ENCODE data around the gene RGS3. TPM values are rescaled to one million over a fixed set of nuclear protein-coding genes. Genes with fewer than 3 reads are reported as not detected.

Gene RGS3
- total RNA-seq, 1 experiment from 2014 or later: 71.1 TPM

- Mint-ChIP-seq H3K27me3 (ENCODE audit: insufficient read depth, unreplicated experiment) (no peaks in the 10 kb centered on the region), H3K9me3 (ENCODE audit: unreplicated experiment) (no peaks in the 10 kb centered on the region), H3K4me3 (ENCODE audit: unreplicated experiment) (no peak overlapping the region), H3K36me3 (ENCODE audit: insufficient read depth, unreplicated experiment) (peaks cover 20% of the 10 kb centered on the region), H3K27ac (ENCODE audit: unreplicated experiment) (no peak overlapping the region), H3K4me1 (ENCODE audit: low read depth, unreplicated experiment) (peaks cover 19% of the 10 kb centered on the region)
- POLR2A ChIA-PET: no interaction called here
- BruUV-seq (replicated peaks): no TSS peak
- H3K9me3 ChIP-seq: no peaks in the 10 kb centered on the region
- H3K4me3 ChIP-seq (ENCODE audit: low read depth, low read length): no peak overlapping the region
- CTCF ChIA-PET: interaction anchor here (0.6 to 1.2 kb wide), 2 partner anchors 9 to 59 kb away, joined by 4 to 5 read pairs; no protein-coding TSS in a partner anchor
- DNase-seq: no peak
- no peaks in the 10 kb centered on the region for H3K27me3 ChIP-seq (replicated peaks; ENCODE audit: control insufficient read depth, insufficient read depth, low read length)
- H3K4me1 ChIP-seq: peaks cover 17% of the 10 kb centered on the region
- TF ChIP-seq CTCF (IDR thresholded peaks at IDR 0.05; ENCODE audit: insufficient read depth in 1 of 2, low read depth in 1 of 2, low read length in 1 of 2, severe bottlenecking in 1 of 2, unreplicated experiment in 1 of 2): no peak
- no peaks in the 10 kb centered on the region for H3K36me3 ChIP-seq (ENCODE audit: control insufficient read depth, insufficient read depth, low read length)
- intact Hi-C loops (cut with micrococcal nuclease; ENCODE audit: unreplicated experiment): no loop called here
These were observed 135.4 kb downstream of the RGS3 start for GRCh38 chr9:113598883-113599282.

GRCh38 chr9:113599646-113600022, 136.1 kb downstream of the RGS3 start:
- ChIA-PET POLR2A (no interaction called here), CTCF (interaction anchor here (1.2 kb wide), 1 partner anchor 58 kb away, joined by 4 read pairs; no protein-coding TSS in a partner anchor)
- H3K4me1 Mint-ChIP-seq (ENCODE audit: low read depth, unreplicated experiment): peaks cover 22% of the 10 kb centered on the region
- Histone ChIP-seq H3K4me1 (peaks cover 17% of the 10 kb centered on the region), H3K9me3 (no peaks in the 10 kb centered on the region), H3K4me3 (ENCODE audit: low read depth, low read length) (no peak overlapping the region), H3K27me3 (replicated peaks; ENCODE audit: control insufficient read depth, insufficient read depth, low read length) (no peaks in the 10 kb centered on the region), H3K36me3 (ENCODE audit: control insufficient read depth, insufficient read depth, low read length) (no peaks in the 10 kb centered on the region)
- no peaks in the 10 kb centered on the region for H3K9me3 Mint-ChIP-seq (ENCODE audit: unreplicated experiment)
- H3K4me3 Mint-ChIP-seq (ENCODE audit: unreplicated experiment): no peak overlapping the region
- intact Hi-C loops (cut with micrococcal nuclease; ENCODE audit: unreplicated experiment): no loop called here
- no peak for TF ChIP-seq CTCF (IDR thresholded peaks at IDR 0.05; ENCODE audit: insufficient read depth in 1 of 2, low read depth in 1 of 2, low read length in 1 of 2, severe bottlenecking in 1 of 2, unreplicated experiment in 1 of 2)
- peaks cover 19% of the 10 kb centered on the region for H3K36me3 Mint-ChIP-seq (ENCODE audit: insufficient read depth, unreplicated experiment)
- no TSS peak for BruUV-seq (replicated peaks)
- H3K27ac Mint-ChIP-seq (ENCODE audit: unreplicated experiment): no peak overlapping the region
- no peak for DNase-seq
- no peaks in the 10 kb centered on the region for H3K27me3 Mint-ChIP-seq (ENCODE audit: insufficient read depth, unreplicated experiment)

- H3K4me3 Mint-ChIP-seq (ENCODE audit: unreplicated experiment): no peak overlapping the region
- ChIA-PET CTCF (no interaction called here), POLR2A (no interaction called here)
- Histone ChIP-seq H3K4me3 (ENCODE audit: low read depth, low read length) (no peak overlapping the region), H3K27me3 (replicated peaks; ENCODE audit: control insufficient read depth, insufficient read depth, low read length) (no peaks in the 10 kb centered on the region), H3K4me1 (peaks cover 17% of the 10 kb centered on the region), H3K36me3 (ENCODE audit: control insufficient read depth, insufficient read depth, low read length) (no peaks in the 10 kb centered on the region), H3K9me3 (no peaks in the 10 kb centered on the region)
- DNase-seq: no peak
- intact Hi-C loops (cut with micrococcal nuclease; ENCODE audit: unreplicated experiment): no loop called here
- H3K27ac Mint-ChIP-seq (ENCODE audit: unreplicated experiment): no peak overlapping the region
- no peaks in the 10 kb centered on the region for H3K27me3 Mint-ChIP-seq (ENCODE audit: insufficient read depth, unreplicated experiment)
- H3K4me1 Mint-ChIP-seq (ENCODE audit: low read depth, unreplicated experiment): peaks cover 22% of the 10 kb centered on the region
- H3K9me3 Mint-ChIP-seq (ENCODE audit: unreplicated experiment): no peaks in the 10 kb centered on the region
- peaks cover 14% of the 10 kb centered on the region for H3K36me3 Mint-ChIP-seq (ENCODE audit: insufficient read depth, unreplicated experiment)
- TF ChIP-seq CTCF (IDR thresholded peaks at IDR 0.05; ENCODE audit: insufficient read depth in 1 of 2, low read depth in 1 of 2, low read length in 1 of 2, severe bottlenecking in 1 of 2, unreplicated experiment in 1 of 2): no peak
- no TSS peak for BruUV-seq (replicated peaks)
These were observed 136.7 kb downstream of the RGS3 start for GRCh38 chr9:113600023-113600823.
